HL-60 (cell line): Measurements from ENCODE around the gene AHDC1.

ENCODE experiments used
- POLR2AphosphoS5 ChIP-seq: IDR thresholded peaks from 2 replicates; pipeline ENCODE4 v1.6.1; 2012; ENCODE audit warnings: low read depth
- REST ChIP-seq: IDR thresholded peaks from 2 replicates; pipeline ENCODE4 v1.6.1; 2012; ENCODE audit warnings: low read depth; ENCODE audit not compliant: insufficient replicate concordance
- SPI1 ChIP-seq: IDR thresholded peaks from 2 replicates; pipeline ENCODE4 v1.6.1; 2012; ENCODE audit warnings: low read depth, mild to moderate bottlenecking, borderline replicate concordance
- TF ChIP-seq, protein P1 (sequence below): IDR thresholded peaks from one replicate; pipeline ENCODE4 v1.5.1; 2011; ENCODE audit warnings: low read length, control low read depth, inconsistent platforms; ENCODE audit not compliant: insufficient read depth

- TF ChIP-seq, protein P1, sequence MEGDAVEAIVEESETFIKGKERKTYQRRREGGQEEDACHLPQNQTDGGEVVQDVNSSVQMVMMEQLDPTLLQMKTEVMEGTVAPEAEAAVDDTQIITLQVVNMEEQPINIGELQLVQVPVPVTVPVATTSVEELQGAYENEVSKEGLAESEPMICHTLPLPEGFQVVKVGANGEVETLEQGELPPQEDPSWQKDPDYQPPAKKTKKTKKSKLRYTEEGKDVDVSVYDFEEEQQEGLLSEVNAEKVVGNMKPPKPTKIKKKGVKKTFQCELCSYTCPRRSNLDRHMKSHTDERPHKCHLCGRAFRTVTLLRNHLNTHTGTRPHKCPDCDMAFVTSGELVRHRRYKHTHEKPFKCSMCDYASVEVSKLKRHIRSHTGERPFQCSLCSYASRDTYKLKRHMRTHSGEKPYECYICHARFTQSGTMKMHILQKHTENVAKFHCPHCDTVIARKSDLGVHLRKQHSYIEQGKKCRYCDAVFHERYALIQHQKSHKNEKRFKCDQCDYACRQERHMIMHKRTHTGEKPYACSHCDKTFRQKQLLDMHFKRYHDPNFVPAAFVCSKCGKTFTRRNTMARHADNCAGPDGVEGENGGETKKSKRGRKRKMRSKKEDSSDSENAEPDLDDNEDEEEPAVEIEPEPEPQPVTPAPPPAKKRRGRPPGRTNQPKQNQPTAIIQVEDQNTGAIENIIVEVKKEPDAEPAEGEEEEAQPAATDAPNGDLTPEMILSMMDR, result no peak
- TF ChIP-seq SPI1, result no peak
- TF ChIP-seq POLR2AphosphoS5, result no peak
- no peak for TF ChIP-seq REST
Measured at GRCh38 chr1:27522432-27523336, 81.3 kb downstream of the AHDC1 start.
